CD14-positive monocyte (primary cell): ENCODE results near the gene DCAF8L1. TPM values are rescaled to one million over a fixed set of nuclear protein-coding genes. Genes with fewer than 3 reads are reported as not detected.

Experiments used
- DNase-seq, 3 donors: peaks; one replicate each; pipeline ENCODE4 v3.0.0-alpha.2; 2011 to 2022
- H2AFZ ChIP-seq: 2 replicates; pipeline ENCODE4 v1.6.0; 2012; ENCODE audit warnings: mild to moderate bottlenecking, low read depth, low read length, inconsistent platforms; ENCODE audit not compliant: insufficient read depth, poor library complexity, severe bottlenecking
- H3K27ac ChIP-seq, 2 donors: 1 replicate in 1 of 2; 2 replicates in 1 of 2; pipeline ENCODE4 v1.5.1; 2012 to 2013; ENCODE audit warnings: low read length in 2 of 2, control low read depth in 1 of 2, inconsistent platforms in 1 of 2, low read depth in 1 of 2, mild to moderate bottlenecking in 1 of 2
- H3K27me3 ChIP-seq, 2 donors: one replicate each; pipeline versions ENCODE4 v1.6.0 to v1.6.1; 2011 to 2013; ENCODE audit warnings: low read length in 2 of 2; ENCODE audit not compliant: control insufficient read depth in 2 of 2, insufficient read depth in 2 of 2
- H3K36me3 ChIP-seq, 2 donors: replicated peaks in 1 of 2; 1 replicate in 1 of 2; 2 replicates in 1 of 2; pipeline versions ENCODE4 v1.5.1 to v1.6.1; 2012 to 2013; ENCODE audit warnings: low read length in 2 of 2, control low read depth in 1 of 2, inconsistent platforms in 1 of 2, mild to moderate bottlenecking in 1 of 2; ENCODE audit not compliant: insufficient read depth in 2 of 2, control insufficient read depth in 1 of 2
- H3K4me1 ChIP-seq, 2 donors: 1 replicate in 1 of 2; 2 replicates in 1 of 2; pipeline versions ENCODE4 v1.5.1 to v1.6.1; 2012 to 2013; ENCODE audit warnings: low read length in 2 of 2, control low read depth in 1 of 2, inconsistent platforms in 1 of 2, mild to moderate bottlenecking in 1 of 2, moderate library complexity in 1 of 2; ENCODE audit not compliant: insufficient read depth in 2 of 2, control insufficient read depth in 1 of 2
- H3K4me2 ChIP-seq: replicated peaks from 2 replicates; pipeline ENCODE3; 2012; ENCODE audit warnings: low read length, moderate library complexity, mild to moderate bottlenecking; ENCODE audit not compliant: poor library complexity, severe bottlenecking; ENCODE audit errors: extremely low read depth
- H3K4me3 ChIP-seq, 3 experiments: fragments of 200-600 bp in 1 of 3; sonication (generic) in 1 of 3; replicated peaks in 1 of 3; 1 replicate in 2 of 3; 2 replicates in 1 of 3; pipeline ENCODE4 v1.5.1; 2011 to 2013; ENCODE audit warnings: low read length in 3 of 3, mild to moderate bottlenecking in 3 of 3, control low read depth in 2 of 3, low read depth in 2 of 3, inconsistent platforms in 1 of 3, moderate library complexity in 1 of 3
- H3K79me2 ChIP-seq: 2 replicates; pipeline ENCODE4 v1.6.0; 2012; ENCODE audit warnings: mild to moderate bottlenecking, control low read depth, inconsistent platforms, low read length, moderate library complexity; ENCODE audit not compliant: insufficient read depth
- H3K9ac ChIP-seq: 2 replicates; pipeline ENCODE4 v1.6.0; 2017; ENCODE audit warnings: low read length, mild to moderate bottlenecking; ENCODE audit not compliant: insufficient read depth, poor library complexity, severe bottlenecking
- H3K9me3 ChIP-seq, 2 donors: replicated peaks in 1 of 2; 1 replicate in 1 of 2; 2 replicates in 1 of 2; pipeline versions ENCODE4 v1.5.1 to v1.6.1; 2012 to 2013; ENCODE audit warnings: low read length in 2 of 2, control low read depth in 1 of 2; ENCODE audit not compliant: control insufficient read depth in 1 of 2, insufficient read depth in 1 of 2
- H4K20me1 ChIP-seq: 2 replicates; pipeline ENCODE4 v1.6.0; 2012; ENCODE audit warnings: mild to moderate bottlenecking, low read length, control low read depth, moderate library complexity; ENCODE audit not compliant: insufficient read depth
- H3K27ac Mint-ChIP-seq, 7 donors: one replicate each; pipeline ENCODE4 v1.8.0; 2020; ENCODE audit warnings: mild to moderate bottlenecking in 7 of 7, mixed read lengths in 7 of 7, moderate library complexity in 6 of 7, inconsistent platforms in 2 of 7
- H3K27me3 Mint-ChIP-seq, 3 donors: one replicate each; pipeline ENCODE4 v1.8.0; 2021 to 2022; ENCODE audit warnings: low read depth in 3 of 3, mild to moderate bottlenecking in 3 of 3, mixed read lengths in 3 of 3, moderate library complexity in 3 of 3, inconsistent platforms in 1 of 3
- H3K36me3 Mint-ChIP-seq, 2 donors: one replicate each; pipeline ENCODE4 v1.8.0; 2020; ENCODE audit warnings: mixed read lengths in 2 of 2, inconsistent platforms in 1 of 2, mild to moderate bottlenecking in 1 of 2
- H3K4me1 Mint-ChIP-seq: one replicate; pipeline ENCODE4 v1.8.0; 2020; ENCODE audit warnings: mild to moderate bottlenecking, mixed read lengths
- H3K4me3 Mint-ChIP-seq, 2 donors: one replicate each; pipeline ENCODE4 v1.8.0; 2020; ENCODE audit warnings: mild to moderate bottlenecking in 2 of 2, mixed read lengths in 2 of 2, moderate library complexity in 1 of 2
- H3K9me3 Mint-ChIP-seq, 7 donors: one replicate each; pipeline ENCODE4 v1.8.0; 2020 to 2022; ENCODE audit warnings: mixed read lengths in 7 of 7, mild to moderate bottlenecking in 6 of 7, moderate library complexity in 6 of 7, inconsistent platforms in 2 of 7
- WGBS: methylation state at CpG from one replicate; pipeline ENCODE4 v1.1.5; 2013; ENCODE audit warnings: missing lambda C conversion rate; ENCODE audit not compliant: insufficient coverage; 5-methylcytosine and 5-hydroxymethylcytosine counted together
- intact Hi-C, 2 donors: fragments of 100-400 bp; cut with micrococcal nuclease; formaldehyde crosslinking; loops; one replicate each; pipeline versions ENCODE4 v1.15.0 to v1.15.1; 2023
- polyA plus RNA-seq, 3 donors: library from polyadenylated mRNA; depleted of rRNA in 1 of 3; unstranded in 2 of 3; stranded (reverse) in 1 of 3; fragments of 300-500 nt in 2 of 3; fragments of >200 nt in 1 of 3; fragmentation: Illumina TruSeq in 2 of 3; gene quantifications; 1 replicate in 2 of 3; 2 replicates in 1 of 3; pipeline ENCODE4 v1.2.3, GENCODE V29; 2012 to 2021
- TF ChIP-seq, protein P1 (sequence below): fragments of 200-600 bp; IDR thresholded peaks from one replicate; pipeline ENCODE4 v1.8.0; 2022; ENCODE audit warnings: antibody characterized with exemption, mild to moderate bottlenecking

DCAF8L1 gene
- polyA plus RNA-seq, 3 donors: not detected

DNA sequence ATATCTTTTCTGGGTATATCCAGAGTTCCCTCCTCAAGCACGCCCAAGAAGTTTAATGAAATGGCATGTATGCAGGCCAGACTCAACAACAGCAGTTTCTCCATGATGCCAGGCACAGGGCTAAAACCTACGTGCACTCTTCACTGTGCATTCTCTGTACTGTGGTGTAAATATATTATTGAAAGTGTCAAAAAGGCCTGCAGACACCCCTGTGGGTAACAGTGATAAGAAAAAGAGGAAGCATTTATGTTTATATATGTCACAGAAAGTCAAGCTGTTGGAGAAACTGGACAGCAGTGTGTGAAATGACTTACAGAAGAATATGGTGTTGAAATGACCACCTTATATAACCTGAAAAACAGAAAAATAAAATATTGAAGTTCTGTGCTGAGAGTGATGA is 29.6 kb upstream of the DCAF8L1 start:
- H3K4me1 ChIP-seq: no peaks in the 10 kb centered on the region
- H3K9ac ChIP-seq: no peak overlapping the region
- H3K36me3 ChIP-seq: no peaks in the 10 kb centered on the region
- peaks cover 0 to 6% of the 10 kb centered on the region in 2 donors for H3K9me3 ChIP-seq
- Mint-ChIP-seq H3K27me3 (peaks cover 0 to 2% (median 0%) of the 10 kb centered on the region in 3 donors), H3K4me1 (no peaks in the 10 kb centered on the region), H3K27ac (peak overlapping the region in 1 of 7 donors; percentile 55), H3K36me3 (no peaks in the 10 kb centered on the region), H3K4me3 (no peak overlapping the region), H3K9me3 (peaks cover 0 to 10% (median 7%) of the 10 kb centered on the region in 7 donors)
- TF ChIP-seq, protein P1, sequence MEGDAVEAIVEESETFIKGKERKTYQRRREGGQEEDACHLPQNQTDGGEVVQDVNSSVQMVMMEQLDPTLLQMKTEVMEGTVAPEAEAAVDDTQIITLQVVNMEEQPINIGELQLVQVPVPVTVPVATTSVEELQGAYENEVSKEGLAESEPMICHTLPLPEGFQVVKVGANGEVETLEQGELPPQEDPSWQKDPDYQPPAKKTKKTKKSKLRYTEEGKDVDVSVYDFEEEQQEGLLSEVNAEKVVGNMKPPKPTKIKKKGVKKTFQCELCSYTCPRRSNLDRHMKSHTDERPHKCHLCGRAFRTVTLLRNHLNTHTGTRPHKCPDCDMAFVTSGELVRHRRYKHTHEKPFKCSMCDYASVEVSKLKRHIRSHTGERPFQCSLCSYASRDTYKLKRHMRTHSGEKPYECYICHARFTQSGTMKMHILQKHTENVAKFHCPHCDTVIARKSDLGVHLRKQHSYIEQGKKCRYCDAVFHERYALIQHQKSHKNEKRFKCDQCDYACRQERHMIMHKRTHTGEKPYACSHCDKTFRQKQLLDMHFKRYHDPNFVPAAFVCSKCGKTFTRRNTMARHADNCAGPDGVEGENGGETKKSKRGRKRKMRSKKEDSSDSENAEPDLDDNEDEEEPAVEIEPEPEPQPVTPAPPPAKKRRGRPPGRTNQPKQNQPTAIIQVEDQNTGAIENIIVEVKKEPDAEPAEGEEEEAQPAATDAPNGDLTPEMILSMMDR: no peak
- no peak overlapping the region for H2AFZ ChIP-seq
- intact Hi-C loops: no loop called here
- H3K79me2 ChIP-seq: no peaks in the 10 kb centered on the region
- H3K4me2 ChIP-seq: no peak overlapping the region
- H3K4me3 ChIP-seq: no peak overlapping the region
- no peaks in the 10 kb centered on the region for H4K20me1 ChIP-seq
- WGBS: no CpG with 5 or more reads among the region's 2 CpGs
- H3K27ac ChIP-seq: no peak overlapping the region
- H3K27me3 ChIP-seq: no peaks in the 10 kb centered on the region
- DNase-seq: no peak

DNA sequence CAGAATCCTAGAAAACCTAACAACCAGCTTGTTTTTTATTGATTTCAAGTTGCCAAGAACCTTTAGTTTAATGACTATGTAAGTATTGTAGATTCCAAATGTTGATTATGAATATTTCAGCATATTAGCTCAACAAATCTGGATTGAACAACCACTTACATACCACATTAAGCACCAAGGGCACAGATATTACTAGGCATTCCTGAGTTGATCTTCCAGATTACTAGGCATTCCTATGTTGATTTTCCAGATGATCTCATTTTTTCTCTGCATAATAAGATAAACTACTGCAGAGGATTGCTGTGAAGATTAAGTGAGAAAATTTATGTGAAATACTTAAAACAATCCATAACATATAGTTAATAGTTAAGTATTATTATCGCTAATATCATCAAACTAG is 17.4 kb upstream of the DCAF8L1 start:
- Mint-ChIP-seq H3K4me3 (no peak overlapping the region), H3K27ac (no peak overlapping the region), H3K9me3 (peaks cover 0 to 2% (median 0%) of the 10 kb centered on the region in 7 donors), H3K4me1 (no peaks in the 10 kb centered on the region), H3K27me3 (no peaks in the 10 kb centered on the region), H3K36me3 (no peaks in the 10 kb centered on the region)
- H3K9me3 ChIP-seq: no peaks in the 10 kb centered on the region
- TF ChIP-seq, protein P1: no peak
- H2AFZ ChIP-seq: no peak overlapping the region
- no peaks in the 10 kb centered on the region for H4K20me1 ChIP-seq
- DNase-seq: no peak
- H3K27me3 ChIP-seq: no peaks in the 10 kb centered on the region
- intact Hi-C loops: no loop called here
- H3K36me3 ChIP-seq: no peaks in the 10 kb centered on the region
- H3K4me3 ChIP-seq: no peak overlapping the region
- no peak overlapping the region for H3K27ac ChIP-seq
- no CpG with 5 or more reads among the region's 1 CpG for WGBS
- H3K4me1 ChIP-seq: no peaks in the 10 kb centered on the region
- no peaks in the 10 kb centered on the region for H3K79me2 ChIP-seq
- no peak overlapping the region for H3K9ac ChIP-seq
- no peak overlapping the region for H3K4me2 ChIP-seq
